ENCODE results near the gene PAX5.

Gene PAX5

DNA sequence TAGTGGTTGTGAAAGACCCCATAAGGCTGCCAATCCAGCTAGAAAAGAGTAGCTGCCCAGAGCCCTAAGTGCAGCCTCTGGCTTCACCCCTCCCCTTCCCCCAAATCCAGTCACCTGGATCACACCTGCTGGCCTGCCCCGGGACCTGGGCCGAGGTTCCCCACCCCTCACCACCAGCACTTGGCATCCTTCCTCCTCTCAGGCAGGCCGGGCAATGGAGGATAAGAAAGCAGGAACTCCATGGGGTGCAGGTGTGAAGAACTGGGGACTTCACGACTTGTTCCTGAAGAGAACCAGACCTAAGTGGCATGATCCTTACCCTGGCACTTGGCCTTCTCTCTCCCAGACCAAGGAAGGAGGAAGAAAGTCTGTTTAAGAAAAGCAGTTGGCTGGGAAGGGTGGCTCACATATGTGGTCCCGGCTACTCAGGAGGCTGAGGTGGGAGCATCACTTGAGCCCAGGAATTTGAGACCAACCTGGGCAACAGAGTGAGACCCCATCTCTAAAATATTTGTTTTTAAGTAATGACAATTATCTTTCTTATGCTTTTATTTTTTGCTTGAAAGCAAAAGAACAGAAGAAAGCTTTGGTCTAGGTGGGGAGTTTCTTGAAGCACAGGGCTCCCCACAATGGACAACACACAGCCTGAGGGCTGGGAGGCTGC is 131.1 kb downstream of the PAX5 start:
- DNase-seq (ENCODE audit: low read depth, low spot score): no peak

DNA sequence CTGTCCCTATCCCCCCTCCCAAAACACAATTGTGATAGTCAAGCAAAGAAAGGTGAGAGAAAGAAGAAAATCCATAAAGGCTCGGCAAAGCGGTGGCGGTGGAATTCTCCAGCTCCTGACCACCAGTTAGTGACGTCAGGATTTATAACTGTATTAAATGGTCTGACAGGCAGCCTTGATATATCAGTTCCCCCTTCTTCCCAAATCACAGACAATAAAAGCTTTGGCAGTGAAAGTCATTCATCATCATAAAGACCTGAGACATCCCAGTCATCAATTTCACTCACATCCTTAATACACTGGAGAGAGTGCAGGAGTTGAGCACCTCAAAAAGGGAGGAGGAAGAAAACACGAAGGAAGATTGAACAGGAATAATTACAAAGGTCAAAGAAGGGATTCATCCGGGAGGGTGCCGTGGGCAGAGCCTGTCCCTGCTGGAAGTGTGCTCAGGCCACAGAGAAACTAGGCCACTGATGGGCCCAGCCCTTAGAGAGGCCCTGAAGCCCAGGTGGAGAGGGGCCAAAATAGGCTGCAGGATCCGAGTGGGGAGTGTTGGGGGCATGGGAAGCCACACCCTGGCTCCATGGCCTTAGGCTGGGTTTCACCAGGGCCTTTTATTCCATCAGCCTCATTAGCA is 131.9 kb downstream of the PAX5 start:
- no peak for DNase-seq (ENCODE audit: low read depth, low spot score)

DNA sequence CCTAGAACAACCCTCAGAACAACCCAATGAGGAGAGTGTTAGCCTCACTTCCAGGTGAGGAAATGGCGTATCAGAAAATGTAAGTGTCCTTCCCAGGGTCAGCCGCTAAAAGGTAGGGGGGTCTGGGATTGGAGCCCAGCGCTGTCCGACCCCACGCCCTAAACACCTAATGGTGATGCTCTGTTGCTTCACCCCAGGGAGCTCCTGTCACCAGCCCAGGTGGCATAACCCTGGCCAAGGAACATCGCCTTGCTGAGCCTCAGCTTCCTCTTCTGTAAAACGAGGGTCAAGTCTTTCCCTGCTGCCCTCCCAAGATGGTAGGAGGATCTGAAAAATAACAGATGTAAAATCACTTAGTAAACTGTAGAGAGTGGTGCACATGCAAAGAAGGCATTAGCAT is 132.5 kb downstream of the PAX5 start:
- DNase-seq (ENCODE audit: low read depth, low spot score): no peak

DNA sequence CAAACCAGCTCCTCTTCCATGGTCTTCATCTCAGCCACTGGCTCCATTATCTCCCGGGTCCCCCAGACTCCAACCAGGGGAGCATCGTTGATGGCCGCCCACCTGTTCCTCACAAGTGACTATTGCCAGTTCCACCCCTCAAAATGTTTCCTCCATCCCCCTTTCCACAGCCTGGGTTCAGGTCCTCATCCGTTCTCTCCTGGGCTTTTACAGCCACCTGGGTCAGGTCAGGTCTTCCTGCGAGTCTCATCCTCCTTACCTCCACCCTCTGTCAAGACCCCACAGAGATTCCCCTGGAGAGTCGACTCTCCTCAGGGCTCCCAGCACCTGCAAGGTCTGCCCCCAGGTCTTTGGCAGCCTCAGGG is 133.2 kb downstream of the PAX5 start:
- no peak for DNase-seq (ENCODE audit: low read depth, low spot score)

DNA sequence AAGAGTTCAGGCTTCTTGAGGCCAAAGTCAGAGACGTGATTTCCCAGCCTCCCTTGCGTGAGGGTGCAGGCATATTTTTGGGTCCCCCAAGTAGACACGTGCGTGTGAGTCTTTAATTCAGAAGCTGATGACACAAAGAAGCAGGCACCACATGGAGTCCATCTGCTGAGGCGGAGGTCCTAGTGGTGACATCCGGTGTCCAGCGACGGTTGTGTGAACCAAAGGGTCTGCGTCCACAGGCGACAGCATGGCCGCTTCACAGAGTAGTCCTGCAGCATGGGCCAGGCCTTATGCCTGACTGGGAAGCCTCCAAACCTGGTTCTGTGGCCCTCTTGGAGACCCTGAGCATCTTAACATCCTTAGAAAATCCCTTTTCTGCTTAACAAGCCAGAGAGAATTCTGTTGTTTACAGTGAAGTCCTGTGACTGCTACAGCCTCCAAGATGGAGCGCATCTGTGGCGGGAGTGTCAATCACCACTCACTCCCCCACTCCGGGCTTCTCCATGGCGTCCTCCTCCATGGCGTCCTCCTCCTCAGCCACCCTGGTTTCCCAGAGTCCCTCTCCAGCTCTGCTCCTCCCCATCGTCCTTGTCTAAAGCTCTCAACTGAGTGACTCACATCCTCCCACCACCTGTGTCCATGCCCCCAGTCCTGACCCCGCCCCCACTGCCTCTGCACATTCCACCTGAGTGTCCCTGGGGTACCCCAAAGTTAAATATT is 133.8 kb downstream of the PAX5 start:
- DNase-seq (ENCODE audit: low read depth, low spot score): no peak

DNA sequence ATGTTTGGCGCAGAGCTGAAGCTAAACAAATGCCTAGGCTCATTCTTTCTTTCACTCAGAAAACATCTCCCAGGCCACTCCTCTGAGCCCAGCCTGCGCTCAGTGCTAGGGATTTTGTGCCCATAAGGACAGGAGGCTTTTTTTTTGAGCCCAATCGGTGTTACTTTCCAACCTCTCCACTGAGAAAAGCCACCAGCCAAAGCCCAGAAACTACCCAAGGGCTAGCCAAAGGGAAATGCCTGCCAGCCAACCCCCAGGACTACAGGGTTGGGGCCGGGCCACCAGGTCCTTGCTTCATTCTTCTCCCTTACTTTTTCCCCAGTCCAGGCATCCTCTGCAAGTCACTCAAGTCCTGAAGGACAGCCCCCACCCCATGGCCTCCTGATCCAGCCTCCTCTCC is 134.7 kb downstream of the PAX5 start:
- DNase-seq (ENCODE audit: low read depth, low spot score): no peak

DNA sequence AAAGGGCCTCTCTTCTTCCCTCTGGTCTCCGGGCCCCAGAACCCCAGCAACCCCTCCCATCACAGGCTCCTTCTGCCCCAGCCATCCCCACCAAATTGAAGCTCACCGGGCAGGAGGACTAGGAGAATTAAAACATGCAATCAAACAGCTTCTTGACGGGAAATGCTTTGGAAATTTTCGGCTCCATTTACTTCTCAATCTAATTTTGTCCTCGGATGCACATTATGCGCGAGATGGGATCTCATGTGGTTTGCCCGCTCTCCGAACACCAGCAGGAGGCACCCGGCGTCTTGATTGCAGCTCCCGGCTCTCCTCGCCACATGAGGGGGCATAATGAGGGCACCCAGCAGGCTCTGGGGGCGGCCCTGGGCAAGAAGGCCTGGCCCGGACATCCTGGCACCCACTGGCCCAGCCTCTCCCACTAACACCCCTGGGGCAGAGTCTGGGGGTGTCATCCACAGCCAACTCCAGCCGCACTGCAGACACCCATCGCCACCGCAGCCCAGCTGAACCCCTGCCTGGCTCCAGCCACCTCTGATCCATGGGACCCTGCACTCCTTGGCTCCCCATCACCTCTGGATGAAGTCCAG is 135.5 kb downstream of the PAX5 start:
- no peak for DNase-seq (ENCODE audit: low read depth, low spot score)

DNA sequence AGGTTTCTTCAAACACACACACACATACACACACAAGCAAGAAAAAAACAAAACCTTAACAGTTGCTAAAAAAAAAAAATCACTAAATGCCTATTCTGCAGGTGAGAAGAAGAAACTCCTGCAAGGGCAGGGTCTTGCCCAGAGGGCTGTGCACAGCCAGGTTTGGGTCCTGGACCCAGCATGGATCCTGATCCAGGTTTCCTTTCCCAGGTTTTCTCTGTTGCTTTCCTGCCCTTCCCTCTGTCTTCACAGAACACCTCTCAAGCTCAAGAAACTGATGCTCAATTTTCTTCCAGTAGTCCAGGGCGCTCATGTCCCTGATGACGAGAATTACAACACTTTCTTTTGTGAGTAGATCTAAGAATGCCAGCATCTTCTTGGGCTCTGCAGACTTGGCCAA is 136.6 kb downstream of the PAX5 start:
- no peak for DNase-seq (ENCODE audit: low read depth, low spot score)

DNA sequence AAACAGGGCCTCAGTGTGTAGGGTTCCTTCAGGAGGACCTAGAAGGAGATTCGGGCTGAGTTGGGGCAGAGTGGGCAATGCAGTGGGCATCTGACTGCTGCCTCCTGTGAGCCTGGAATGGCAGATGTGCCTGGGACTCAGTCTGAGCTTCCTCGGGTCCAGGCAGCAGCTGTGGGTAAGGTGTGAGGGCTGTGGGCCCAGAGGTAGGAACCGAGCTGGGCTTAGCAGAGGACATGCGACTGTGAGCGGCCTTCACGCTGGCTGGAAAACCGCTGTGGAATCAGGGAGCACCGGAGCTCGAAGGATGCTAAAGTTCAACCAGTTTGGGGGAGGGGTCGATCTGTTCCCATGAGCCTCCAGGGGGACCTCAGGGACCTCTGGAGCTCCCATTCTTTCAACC is 137.0 kb downstream of the PAX5 start:
- no peak for DNase-seq (ENCODE audit: low read depth, low spot score)

DNA sequence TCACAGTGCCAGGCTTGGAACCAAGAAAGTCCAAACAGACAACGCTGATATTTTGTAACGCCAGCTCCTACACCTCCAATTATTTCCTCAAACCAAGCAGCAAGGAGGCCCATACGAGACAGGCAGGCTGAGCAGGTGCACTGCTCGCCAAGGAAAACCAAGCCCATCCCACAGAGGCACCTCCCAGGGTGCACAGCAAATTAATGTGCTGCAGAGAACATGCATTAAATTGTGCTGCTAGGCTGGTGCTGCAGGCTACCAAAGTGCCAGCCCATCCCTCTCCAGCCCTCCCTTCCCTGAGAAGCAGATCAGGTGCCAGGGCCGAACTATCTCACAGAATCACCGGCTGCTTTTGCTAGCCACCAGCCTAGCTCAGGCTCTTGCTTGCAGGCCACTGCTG is 137.8 kb downstream of the PAX5 start:
- DNase-seq (ENCODE audit: low read depth, low spot score): no peak

DNA sequence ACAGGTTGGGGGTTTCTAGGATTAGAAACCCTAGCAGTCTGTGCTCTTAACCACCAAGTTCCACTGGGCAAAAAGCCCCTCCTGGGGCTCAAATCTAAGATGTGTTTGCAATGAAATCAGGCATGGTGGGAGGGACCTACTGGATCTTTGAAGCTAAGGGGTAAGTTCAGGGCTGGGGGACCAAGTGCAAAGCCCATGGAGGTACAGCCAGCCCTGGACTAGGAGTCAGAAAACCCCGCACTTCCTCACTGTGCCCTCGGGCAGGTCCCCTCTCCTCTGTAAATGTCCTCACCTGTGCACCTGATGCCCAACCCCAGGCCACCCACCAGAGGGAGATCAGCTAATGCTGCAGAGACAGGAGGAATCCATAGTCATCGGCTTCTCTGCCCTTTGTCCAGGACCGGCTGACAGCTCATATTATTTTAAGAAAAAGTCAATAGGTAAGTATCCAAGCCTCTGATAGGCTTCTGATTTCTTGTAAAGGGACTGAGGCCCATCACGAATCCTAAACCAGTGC is 138.3 kb downstream of the PAX5 start:
- no peak for DNase-seq (ENCODE audit: low read depth, low spot score)

DNA sequence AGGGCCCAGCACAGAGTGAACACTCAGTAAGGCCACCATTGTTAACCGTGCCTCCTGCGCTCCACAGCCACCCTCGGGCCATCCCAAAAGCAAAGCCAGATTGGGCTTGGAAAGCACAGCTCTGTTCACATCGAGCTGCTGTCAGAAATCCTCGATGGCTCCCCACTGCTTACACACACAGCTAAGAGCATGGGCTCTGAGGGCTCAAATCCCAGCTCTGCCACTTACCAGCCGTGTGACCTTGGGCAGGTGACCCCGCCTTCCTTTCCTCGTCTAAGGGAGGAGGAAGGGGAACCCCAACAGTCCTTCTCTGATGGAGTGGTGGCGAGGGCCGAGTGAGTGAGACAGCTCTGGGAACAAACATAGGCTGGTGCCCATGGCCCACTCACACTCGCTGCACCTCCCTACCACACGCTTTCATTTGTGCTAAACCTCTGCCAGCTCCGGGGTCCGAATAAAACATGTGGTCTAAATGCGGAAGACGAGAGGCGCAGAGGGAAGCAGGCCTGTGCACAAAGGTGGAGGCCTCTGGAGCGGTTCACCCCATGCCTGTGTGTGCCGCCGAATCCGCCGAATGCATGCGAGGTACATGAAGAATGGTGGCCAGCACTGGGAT is 139.3 kb downstream of the PAX5 start:
- no peak for DNase-seq (ENCODE audit: low read depth, low spot score)

DNA sequence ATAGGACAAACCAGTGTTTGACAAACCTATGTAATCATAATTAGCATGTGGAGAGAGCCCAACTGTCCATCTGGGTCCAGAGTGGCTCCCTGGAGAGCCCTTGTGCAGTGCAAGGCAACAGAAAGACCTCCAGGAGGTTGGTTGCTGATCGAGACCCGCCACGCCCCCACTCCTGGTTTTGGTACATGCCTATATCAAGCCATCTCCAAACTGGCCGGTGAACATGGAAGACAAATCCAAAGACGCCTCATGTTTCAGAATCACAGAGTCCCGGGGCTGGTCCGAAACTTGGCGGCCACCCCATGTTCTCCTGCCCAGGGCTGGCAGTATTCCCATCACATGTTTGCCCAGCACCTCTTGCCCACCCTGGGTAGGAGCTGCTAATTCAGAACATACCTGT is 140.2 kb downstream of the PAX5 start:
- DNase-seq (ENCODE audit: low read depth, low spot score): no peak

DNA sequence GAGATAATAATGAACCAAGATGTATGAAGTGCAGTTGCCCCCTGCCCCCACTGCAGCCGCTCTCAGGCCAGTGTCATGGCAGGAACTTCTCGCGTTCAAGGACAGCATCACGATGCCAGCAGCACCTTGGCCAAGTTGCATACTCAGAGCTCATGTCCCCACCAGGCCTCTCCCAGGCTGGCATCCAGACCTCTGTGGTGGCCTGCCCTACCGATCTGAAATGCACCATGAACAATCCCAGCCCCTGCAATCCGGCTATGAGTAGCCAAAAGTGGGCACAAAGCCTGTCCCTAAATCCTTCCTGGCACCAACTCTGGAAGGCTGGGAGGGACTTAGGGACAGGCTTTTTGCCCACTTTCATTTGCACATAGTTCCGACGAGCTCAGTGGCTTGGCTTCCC is 140.9 kb downstream of the PAX5 start:
- DNase-seq (ENCODE audit: low read depth, low spot score): no peak

DNA sequence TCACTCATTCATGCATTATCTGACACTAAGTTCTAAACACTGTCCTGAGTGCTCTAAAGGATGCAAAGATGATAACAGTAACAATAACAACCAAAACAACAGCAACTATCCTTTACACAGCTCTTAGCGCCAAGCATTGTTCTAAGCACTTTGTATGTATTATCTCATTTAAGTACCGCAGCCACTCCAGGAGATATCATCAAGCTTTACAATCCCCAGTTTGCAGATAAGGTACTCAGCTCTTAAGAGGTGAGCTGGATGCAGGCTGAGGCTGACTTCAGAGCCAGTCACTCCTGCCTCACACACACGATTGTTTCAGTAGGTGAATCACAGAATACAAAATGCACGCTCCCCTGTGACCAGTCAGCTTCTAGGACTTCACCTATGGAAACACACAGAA is 141.8 kb downstream of the PAX5 start:
- DNase-seq (ENCODE audit: low read depth, low spot score): no peak

DNA sequence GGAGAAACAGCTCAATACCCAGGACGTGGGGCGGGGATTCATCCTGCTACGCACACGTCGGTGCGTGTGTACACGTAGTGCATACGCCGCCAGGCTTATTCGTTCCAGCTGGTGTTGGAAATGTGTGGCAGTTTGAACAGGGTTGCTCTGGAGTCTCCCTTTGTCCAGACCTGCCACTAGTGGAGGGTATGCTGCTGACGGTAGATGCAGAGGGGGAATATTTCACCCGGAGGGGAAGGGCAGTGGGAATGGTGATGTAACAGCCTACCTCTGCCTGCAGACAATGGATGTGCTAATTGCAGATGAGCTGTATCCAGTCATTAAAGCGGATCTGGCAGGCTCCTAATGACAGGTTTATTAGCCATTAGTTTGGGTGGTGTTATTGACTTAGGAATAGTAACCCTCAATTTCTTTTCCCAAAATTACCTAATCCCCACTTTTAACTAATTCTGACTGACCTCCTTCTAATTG is 142.7 kb downstream of the PAX5 start:
- no peak for DNase-seq (ENCODE audit: low read depth, low spot score)

DNA sequence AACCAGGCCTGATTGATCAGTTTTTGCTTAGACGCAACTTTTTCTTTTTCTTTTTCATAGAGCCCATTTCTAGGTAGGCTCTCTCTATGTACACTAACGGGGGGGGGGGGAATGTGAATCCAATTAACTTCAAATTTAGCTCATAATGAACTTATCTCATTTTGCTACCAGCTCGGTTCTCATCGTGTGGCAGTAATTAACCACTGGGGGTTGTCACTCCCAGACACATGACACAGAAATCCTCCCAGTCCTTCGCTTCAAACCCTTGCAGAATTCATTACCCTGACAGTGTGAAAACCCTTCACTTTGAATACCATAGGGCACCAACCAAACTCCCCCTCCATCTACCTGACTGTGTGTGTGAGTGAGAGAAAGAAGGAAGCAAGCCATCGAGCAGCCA is 144.2 kb downstream of the PAX5 start:
- no peak for DNase-seq (ENCODE audit: low read depth, low spot score)

DNA sequence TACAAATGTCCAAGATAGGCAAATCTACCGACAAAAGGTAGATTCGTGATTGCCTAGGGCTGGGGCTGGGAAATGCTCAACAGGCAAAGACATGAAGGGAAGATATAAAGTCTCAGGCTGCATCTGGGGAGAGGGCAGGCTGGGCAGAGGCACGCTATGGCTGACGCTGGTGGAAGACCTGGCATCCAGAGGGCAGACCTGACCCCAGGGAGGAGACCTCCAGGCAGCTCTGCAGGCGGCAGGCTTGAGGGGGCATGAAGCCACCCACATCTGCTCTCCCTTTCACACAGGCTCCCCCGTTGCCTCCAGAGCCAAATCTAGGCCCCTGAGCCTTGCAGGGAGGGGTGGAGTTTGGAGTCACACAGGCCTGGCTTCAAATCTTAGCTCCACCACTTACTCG is 145.5 kb downstream of the PAX5 start:
- no peak for DNase-seq (ENCODE audit: low read depth, low spot score)

DNA sequence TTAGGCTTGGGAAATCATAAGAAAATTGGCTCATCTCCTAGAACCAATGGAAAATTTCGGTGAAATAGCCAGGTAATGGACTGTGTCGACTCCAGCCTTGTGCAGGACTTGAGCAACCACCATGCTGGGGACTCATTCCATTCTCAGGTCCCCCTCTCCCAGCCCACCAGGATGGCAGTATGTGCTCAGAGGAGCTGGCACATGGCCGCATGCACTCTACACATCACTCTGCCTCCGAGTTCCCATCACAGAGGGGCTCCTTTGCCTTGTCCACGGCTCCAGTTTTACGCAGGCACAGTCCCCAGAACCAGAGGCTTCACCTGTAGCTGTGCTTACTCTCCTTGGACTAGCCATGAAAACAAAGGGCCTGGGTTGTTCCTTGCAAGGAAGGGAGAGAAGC is 149.3 kb downstream of the PAX5 start:
- DNase-seq (ENCODE audit: low read depth, low spot score): no peak

DNA sequence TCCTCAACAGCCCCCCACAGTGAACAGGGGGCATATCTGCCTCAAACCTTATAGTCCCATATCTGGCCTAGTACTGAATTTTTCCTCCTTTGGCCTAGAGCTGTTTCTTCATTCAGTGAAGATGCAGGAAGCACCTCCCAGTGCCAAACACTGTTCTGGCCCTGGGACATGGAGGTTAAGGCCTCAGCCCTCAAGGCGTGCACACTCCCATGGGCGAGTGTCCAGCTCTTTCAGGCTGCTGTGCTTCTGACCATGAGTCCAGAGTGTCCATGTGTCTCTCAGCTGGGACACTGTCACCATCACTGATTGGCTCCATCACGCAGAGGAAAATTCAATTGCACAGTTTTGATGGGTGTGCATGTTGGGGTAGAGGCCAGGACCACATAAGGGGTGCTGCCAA is 151.5 kb downstream of the PAX5 start:
- DNase-seq (ENCODE audit: low read depth, low spot score): no peak

DNA sequence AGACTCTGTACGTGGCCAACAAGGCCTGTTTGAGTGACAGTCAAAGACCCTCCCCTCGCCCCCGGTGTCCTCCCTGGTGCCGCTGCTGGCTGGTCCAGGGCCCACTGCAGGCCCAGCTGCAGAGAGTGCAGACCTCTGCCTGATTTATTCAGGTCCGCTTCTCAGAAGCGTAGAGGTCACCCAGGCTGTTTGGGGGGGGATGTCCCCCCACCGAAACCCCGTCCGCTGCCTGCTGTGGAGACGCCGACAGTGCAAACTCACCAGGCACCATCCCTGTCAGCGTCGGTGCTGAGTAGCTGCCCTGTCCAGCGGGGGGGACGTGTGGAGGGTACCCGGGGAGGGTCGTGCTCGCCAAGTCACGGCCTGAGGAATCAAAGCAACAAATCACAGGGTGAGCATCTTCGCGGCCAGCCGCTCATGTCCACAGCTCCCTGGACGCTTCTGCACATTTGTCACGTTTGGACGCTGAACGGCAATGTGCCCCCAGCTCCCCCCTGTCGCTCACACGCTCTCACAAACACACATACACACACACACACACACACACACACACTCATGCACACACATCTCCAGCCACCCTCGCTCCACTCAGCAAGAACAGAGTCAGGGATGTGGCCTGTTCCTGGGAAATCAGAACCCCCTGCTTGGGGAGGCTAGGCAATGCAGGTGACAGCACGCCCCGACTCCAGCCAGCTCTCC is 152.2 kb downstream of the PAX5 start:
- DNase-seq (ENCODE audit: low read depth, low spot score): no peak

DNA sequence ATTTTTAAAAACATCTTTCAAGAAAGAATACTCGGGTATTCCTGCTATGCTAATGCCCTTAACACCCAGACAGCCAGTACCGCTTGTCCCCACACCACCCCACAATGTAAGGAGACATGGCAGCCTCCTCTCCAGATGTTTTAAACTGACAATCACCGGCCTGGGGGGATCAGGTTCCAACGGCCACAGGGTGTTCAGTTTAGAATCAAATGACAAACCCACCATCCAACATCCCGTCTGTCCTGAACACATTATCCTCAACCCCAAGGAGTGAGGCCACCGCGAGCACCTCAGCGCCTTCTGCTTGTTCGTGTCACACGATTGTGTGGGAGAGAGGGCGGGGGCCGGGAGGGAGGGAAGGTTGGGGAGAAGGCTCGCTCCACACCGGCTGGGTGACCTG is 152.8 kb downstream of the PAX5 start:
- no peak for DNase-seq (ENCODE audit: low read depth, low spot score)

All from activated naive CD8-positive, alpha-beta T cell treated with anti-CD3 and anti-CD28 coated beads, Interleukin-2, amount 50 U/mL, for 16 hours (primary cell).